NCI-H2227 treated with DMSO at 0.1 percent for 48 hours (cell line): Measurements from ENCODE around the gene IQGAP1.

Experiments used
- DNase-seq: peaks from one replicate; lab custom pipeline; 2025; lab: John Stamatoyannopoulos, UW

Gene IQGAP1

DNA sequence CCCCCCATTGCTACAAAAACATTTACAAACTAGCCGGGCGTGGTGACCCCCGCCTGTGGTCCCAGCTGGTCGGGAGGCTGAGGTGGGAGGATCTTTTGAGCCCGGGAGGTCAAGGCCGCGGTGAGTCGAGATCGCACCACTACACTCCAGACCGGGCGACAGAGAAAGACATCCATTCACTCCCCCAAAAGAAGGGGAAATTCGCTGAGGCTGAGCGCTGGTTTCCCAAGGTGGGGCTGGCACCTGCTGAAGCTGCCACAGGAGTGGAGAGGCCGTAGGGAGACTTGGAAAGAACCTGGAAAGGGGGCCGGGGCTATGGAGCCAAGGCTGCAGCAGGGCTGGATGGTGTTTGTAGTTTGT lies 140.9 kb downstream of the IQGAP1 start:
- DNase-seq = no peak

DNA sequence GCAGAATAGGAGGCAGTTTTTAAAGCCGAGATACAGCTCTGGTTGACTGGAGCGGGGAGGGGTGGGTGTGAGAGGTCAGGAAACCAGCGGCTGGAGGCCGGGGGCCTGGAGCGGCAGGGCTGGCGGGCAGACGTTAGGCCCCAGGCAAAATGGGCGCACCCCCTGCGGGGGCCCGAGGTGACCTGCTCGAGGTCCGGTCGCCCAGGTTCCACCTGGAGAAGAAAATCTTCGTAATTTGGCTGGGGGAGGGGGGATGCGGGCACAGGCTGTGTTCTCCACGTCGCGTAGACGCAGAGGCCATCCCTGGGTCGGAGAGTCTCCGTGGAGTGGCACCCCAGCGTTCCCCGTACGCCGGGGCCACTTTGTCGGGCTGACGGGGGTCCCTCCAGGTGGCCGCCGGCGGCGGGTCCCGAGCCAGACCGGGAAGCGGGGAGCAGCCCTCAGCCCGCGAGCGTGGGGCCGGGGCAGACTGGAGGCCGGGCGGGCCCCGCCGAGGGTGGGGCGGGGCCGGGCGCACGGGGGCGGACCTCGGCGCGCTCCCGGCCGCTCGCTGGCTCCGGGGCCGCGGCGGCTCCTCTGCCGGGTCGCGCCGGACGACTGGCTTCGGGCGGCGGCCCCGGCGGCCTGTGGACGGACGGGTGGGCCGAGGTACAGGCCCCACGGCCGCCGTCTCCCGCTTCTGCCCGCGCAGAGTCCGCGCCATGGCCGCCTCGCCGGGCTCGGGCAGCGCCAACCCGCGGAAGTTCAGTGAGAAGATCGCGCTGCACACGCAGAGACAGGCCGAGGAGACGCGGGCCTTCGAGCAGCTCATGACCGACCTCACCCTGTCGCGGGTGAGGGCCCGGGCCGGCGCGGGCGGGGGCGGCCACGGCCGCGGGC lies 141.6 kb downstream of the IQGAP1 start, which contains the start of gene CRTC3:
Gene CRTC3, plus strand, starts transcription at position 553 of the 879 bp plus-strand sequence. Its CDS starts 149 bp downstream, at position 702.
- DNase-seq = no peak

DNA sequence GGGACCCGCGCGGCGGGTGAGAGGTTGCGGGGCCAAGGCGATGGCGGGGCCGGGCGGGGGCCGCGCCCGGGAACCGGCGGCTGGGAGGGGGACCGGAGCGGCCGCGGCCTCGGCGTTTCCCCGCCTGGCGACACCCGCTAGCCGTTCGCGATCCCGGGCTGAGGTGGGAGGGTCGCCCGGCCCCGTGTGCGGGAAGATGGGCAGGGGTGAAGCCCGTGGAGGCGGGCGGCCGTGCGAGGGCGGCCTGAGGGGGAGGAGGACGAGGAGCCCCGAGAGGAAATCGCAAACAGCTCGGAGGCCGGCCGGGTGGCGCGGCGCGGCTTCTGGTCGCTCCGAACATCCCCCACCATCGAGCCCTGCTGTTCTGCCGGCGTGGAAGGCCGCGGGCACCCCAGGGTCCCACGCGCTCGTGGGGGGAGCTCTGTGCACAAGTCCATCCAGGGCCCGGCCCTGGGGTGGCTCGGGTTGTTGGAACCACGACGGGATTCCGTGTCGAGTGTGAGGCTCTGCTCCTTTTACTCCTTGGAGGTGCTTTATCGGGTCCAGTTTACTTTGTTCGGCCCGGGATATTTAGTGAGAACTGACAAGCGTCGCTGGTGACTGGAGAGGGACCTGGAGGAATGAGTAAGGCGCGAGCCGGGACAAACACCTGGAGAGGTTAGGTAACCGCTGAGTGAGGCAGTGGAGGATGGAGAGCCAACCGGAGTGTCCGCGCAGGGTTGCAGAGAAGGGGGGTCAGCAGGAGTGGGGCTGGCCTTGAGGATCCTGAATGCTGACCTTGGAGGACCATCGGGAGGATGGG lies 142.4 kb downstream of the IQGAP1 start:
- no peak for DNase-seq

DNA sequence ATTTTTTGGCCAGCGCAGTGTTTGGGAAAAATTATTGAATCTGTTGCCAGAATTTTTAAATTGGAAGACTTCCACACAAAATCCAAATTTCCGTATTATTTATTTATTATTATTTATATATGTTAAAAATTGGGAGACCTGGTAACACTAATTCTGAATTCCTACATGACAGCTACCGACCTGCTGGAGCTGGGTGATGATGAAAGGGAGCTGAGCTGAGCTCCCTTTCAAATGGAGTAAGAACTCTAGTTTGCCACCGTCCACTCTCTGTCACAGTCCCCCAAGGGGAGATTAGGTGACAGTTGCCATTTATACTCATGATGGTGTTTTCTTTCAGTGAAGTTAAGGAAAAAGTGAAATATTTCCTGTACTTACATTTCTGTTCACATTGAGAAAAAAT lies 143.1 kb downstream of the IQGAP1 start:
- no peak for DNase-seq

DNA sequence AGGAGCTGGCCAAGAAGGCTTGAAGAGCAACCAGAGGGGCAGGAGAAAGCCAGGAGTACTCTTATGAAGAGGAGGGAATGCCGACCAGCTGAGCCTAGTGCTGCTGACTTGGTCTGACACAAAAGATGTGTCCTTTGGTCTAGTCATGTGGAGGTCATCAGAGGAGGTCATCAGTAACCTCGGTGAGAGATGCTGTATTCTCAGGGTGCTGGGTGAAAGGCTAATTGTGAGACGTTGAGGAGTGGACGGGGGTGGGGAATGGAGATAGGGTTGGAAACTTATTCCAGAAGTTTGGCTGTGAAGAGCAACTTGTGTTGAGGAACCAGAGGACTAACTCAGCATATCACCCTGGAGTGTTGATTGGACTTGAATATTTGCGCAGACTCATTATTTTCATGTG lies 147.2 kb downstream of the IQGAP1 start:
- no peak for DNase-seq

DNA sequence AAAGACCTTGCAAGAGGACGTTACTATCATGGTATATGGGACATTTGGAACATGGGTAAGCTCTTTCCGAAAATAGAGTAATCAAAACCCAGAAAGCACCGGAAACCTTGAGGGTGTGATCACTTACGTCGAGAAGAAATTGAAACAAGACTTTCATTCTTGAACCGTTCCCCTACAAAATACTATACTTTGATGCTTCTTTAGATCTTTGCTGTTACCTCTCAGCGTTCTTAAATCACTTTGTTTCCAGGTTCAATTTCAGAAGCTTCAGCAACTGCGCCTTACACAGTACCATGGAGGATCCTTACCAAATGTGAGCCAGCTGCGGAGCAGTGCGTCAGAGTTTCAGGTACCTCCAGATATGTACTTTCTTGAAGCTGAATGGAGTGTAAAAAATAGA lies 151.7 kb downstream of the IQGAP1 start:
- no peak for DNase-seq

DNA sequence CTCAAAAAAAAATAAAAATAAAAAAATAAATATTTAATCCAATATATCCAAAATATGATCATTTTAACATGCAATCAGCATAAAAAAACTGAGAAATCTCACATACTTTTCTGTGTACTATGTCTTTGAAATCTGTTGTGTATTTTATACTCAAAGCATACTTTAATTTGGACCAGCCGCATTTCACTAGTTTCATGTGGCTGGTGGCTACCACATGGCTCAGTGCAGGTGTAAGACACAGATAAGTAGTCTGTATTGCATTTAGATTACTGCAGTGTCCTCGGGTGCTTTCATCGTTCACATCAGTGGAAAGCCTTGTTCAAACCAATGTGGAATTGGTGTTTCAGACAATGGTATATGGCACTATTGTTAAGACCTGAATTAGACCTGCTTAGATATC lies 152.7 kb downstream of the IQGAP1 start:
- no peak for DNase-seq

DNA sequence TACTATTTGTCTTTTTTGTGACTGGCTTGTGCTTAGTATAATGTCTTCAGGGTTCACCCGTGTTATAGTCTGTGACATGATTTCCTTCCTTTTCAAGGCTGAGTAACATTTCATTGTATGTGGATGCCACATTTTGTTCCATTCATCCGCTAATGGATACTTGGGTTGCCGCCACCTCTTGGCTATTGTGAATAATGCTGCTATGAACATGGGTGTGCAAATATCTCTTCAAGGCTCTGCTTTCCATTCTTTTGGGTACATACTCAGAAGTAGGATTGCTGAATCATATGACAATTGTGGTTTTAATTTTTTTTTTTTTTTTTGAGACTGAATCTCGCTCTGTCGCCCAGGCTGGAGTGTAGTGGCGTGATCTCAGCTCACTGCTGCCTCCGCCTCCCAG lies 157.1 kb downstream of the IQGAP1 start:
- DNase-seq = no peak

DNA sequence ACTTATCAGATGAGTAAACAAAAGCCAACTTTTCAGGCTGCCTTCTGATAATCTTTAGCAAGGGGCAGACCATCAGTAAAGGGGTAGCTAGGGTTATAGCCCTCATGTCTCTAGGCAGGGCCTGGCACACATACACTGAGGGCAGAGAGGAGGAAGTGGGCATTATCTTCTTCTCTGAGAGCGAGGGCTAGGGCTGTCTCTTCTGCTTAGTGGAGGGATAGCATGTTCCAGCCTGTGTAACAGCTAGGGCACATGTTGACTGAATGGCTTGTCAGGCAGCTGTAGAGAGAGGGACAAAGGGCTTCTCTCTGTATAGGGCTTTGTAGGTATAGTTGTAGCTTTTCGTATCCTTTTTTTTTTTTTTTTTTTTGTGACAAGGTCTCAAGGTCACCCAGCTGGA lies 159.5 kb downstream of the IQGAP1 start:
- DNase-seq = no peak

DNA sequence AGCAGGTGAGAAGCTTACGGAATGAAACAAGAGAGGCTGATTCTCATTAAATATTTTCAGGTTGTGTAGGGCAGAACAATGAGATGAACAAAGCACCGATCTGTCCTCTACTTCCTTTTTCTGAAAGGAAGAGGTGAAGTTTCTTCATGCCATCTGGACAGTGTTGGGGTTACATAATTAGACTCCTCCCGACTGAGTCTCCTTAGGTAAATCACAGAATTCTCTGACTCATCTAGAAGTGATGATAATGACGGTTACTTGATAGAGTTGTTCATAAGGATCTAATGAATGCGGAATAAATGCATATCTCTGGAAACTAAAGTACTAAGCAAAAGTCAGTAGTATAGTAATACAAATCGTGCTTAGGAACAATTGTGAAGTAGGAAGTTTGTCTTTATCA lies 162.9 kb downstream of the IQGAP1 start:
- no peak for DNase-seq
